HCT116 (cell line): Measurements from ENCODE around the gene MTG2. TPM values are rescaled to one million over a fixed set of nuclear protein-coding genes. Genes with fewer than 3 reads are reported as not detected.

Experiments
- ATAC-seq: fragments of 200-7000 bp; cut with Tn5 transposase; 2 replicates; pipeline ENCODE4 v1.9.1; 2020; ENCODE audit warnings: mild to moderate bottlenecking, moderate library complexity
- BruUV-seq: library from RNA; stranded (reverse); fragments of 400-500 nt; replicated peaks from 2 replicates; lab custom pipeline; 2021; lab: Mats Ljungman, UMichigan
- CTCF ChIA-PET: fragments of 300-600 bp; sonication (Branson Sonifier 250); formaldehyde crosslinking; loops from one replicate; lab custom pipeline; 2021; ENCODE audit warnings: antibody characterized with exemption; lab: Charles Lee
- POLR2A ChIA-PET: fragments of 300-600, 350-600 bp; sonication (Branson Sonifier 250); formaldehyde crosslinking; loops from one replicate; lab custom pipeline; 2021; ENCODE audit warnings: antibody characterized with exemption; lab: Charles Lee
- RAD21 ChIA-PET, 2 experiments: fragments of 300-600 bp; sonication (Branson Sonifier 250); formaldehyde crosslinking; loops; one replicate each; lab custom pipeline; 2023; ENCODE audit warnings: low total read pairs in 2 of 2; ENCODE audit not compliant: uncharacterized antibody in 2 of 2, unreplicated experiment in 2 of 2, low non-redundant PET in 1 of 2; lab: Charles Lee
- DNase-seq: peaks from one replicate; pipeline ENCODE4 v3.0.0-alpha.2; 2010; ENCODE audit warnings: low read depth, low spot score
- H2AFZ ChIP-seq: fragments of 200-600 bp; shearing (Covaris generic), sonication (generic); 2 replicates; pipeline ENCODE4 v1.6.1; 2017; ENCODE audit warnings: low read depth, mixed run types, mixed read lengths, antibody characterized with exemption, low read length; ENCODE audit not compliant: poor library complexity, severe bottlenecking
- H3K27ac ChIP-seq: 2 replicates; pipeline ENCODE4 v1.5.1; 2012; ENCODE audit warnings: low read depth, low read length
- H3K27me3 ChIP-seq: fragments of 200-600 bp; sonication (generic); 2 replicates; pipeline ENCODE4 v1.6.1; 2016; ENCODE audit warnings: mixed run types, low read length, mixed read lengths; ENCODE audit not compliant: insufficient read depth
- H3K36me3 ChIP-seq, 2 experiments: fragments of 200-500 bp in 1 of 2; fragments of 200-600 bp in 1 of 2; sonication (Bioruptor generic) in 1 of 2; sonication (generic) in 1 of 2; 2 replicates each; pipeline versions ENCODE4 v1.5.1 to v1.6.1; 2014 to 2016; ENCODE audit warnings: low read length in 2 of 2, inconsistent platforms in 1 of 2, mixed read lengths in 1 of 2, mixed run types in 1 of 2; ENCODE audit not compliant: insufficient read depth in 2 of 2, control insufficient read depth in 1 of 2
- H3K4me1 ChIP-seq, 2 experiments: fragments of 200-600 bp in 1 of 2; sonication (generic) in 1 of 2; 2 replicates each; pipeline versions ENCODE4 v1.5.1 to v1.6.1; 2012 to 2017; ENCODE audit warnings: low read length in 2 of 2, inconsistent platforms in 1 of 2, mild to moderate bottlenecking in 1 of 2, mixed read lengths in 1 of 2, mixed run types in 1 of 2, moderate library complexity in 1 of 2; ENCODE audit not compliant: insufficient read depth in 2 of 2, control insufficient read depth in 1 of 2
- H3K4me2 ChIP-seq: fragments of 200-600 bp; sonication (generic); 2 replicates; pipeline ENCODE4 v1.6.1; 2017; ENCODE audit warnings: mixed run types, low read length, mixed read lengths
- H3K4me3 ChIP-seq, 2 experiments: fragments of 200-600 bp in 1 of 2; sonication (generic) in 1 of 2; replicated peaks in 1 of 2; 2 replicates each; pipeline ENCODE4 v1.5.1; 2011 to 2016; ENCODE audit warnings: low read length in 2 of 2, control low read depth in 1 of 2, low read depth in 1 of 2, mild to moderate bottlenecking in 1 of 2, mixed read lengths in 1 of 2, mixed run types in 1 of 2
- H3K79me2 ChIP-seq: fragments of 200-600 bp; sonication (generic); 2 replicates; pipeline ENCODE4 v1.6.1; 2017; ENCODE audit warnings: mild to moderate bottlenecking, mixed run types, low read length, moderate library complexity, mixed read lengths; ENCODE audit not compliant: insufficient read depth
- H3K9ac ChIP-seq: fragments of 200-600 bp; sonication (generic); 2 replicates; pipeline ENCODE4 v1.6.1; 2016; ENCODE audit warnings: low read length, mixed read lengths
- H3K9me2 ChIP-seq: fragments of 200-600 bp; sonication (generic), shearing (Covaris generic); 2 replicates; pipeline ENCODE4 v1.6.1; 2017; ENCODE audit warnings: mixed run types, mild to moderate bottlenecking, moderate library complexity; ENCODE audit not compliant: insufficient read depth
- H3K9me3 ChIP-seq, 2 experiments: fragments of 200-500 bp in 1 of 2; fragments of 200-600 bp in 1 of 2; sonication (Bioruptor generic) in 1 of 2; sonication (generic) in 1 of 2; 2 replicates each; pipeline ENCODE4 v1.6.1; 2014 to 2017; ENCODE audit warnings: low read length in 2 of 2, mixed read lengths in 2 of 2, inconsistent platforms in 1 of 2, low read depth in 1 of 2, mild to moderate bottlenecking in 1 of 2, mixed run types in 1 of 2, moderate library complexity in 1 of 2; ENCODE audit not compliant: control insufficient read depth in 1 of 2, insufficient read depth in 1 of 2
- H4K20me1 ChIP-seq: fragments of 200-600 bp; sonication (generic), shearing (Covaris generic); 2 replicates; pipeline ENCODE4 v1.6.1; 2017; ENCODE audit warnings: mixed run types, mild to moderate bottlenecking, moderate library complexity; ENCODE audit not compliant: insufficient read depth
- EGR1 ChIP-seq: IDR thresholded peaks from 2 replicates; pipeline ENCODE4 v1.6.1; 2012; ENCODE audit warnings: low read depth
- EZH2 ChIP-seq: fragments of 200-600 bp; sonication (generic); IDR thresholded peaks from 2 replicates; pipeline ENCODE4 v1.6.1; 2017; ENCODE audit warnings: antibody characterized with exemption, mixed run types
- EZH2phosphoT487 ChIP-seq: fragments of 200-600 bp; IDR thresholded peaks from 2 replicates; pipeline ENCODE4 v1.6.1; 2018; ENCODE audit warnings: antibody characterized with exemption, borderline replicate concordance
- ZNF274 ChIP-seq: fragments of 200-500 bp; sonication (Bioruptor generic); IDR thresholded peaks from 2 replicates; pipeline ENCODE4 v1.6.1; 2014; ENCODE audit warnings: mild to moderate bottlenecking, low read depth, low read length, inconsistent platforms
- intact Hi-C: fragments of 100-400 bp; cut with micrococcal nuclease; formaldehyde crosslinking; loops from 2 replicates; pipeline ENCODE4 v1.10.0; 2022
- total RNA-seq: library from RNA; stranded (reverse); gene quantifications from one replicate; pipeline ENCODE4 v1.2.1, GENCODE V29; 2021; ENCODE audit not compliant: unreplicated experiment
- TF ChIP-seq, protein P1 (sequence below), 3 experiments: fragments of 200-600 bp in 1 of 3; sonication (generic) in 1 of 3; IDR thresholded peaks in 2 of 3; conservative IDR thresholded peaks in 1 of 3; 2 replicates each; pipeline ENCODE4 v1.5.1; 2012 to 2017; ENCODE audit warnings: low read depth in 2 of 3, low read length in 2 of 3, antibody characterized with exemption in 1 of 3, borderline replicate concordance in 1 of 3, control low read depth in 1 of 3, mild to moderate bottlenecking in 1 of 3, mixed read lengths in 1 of 3, mixed run types in 1 of 3, moderate library complexity in 1 of 3; ENCODE audit not compliant: insufficient read depth in 1 of 3
- TF ChIP-seq, protein P2 (sequence below): IDR thresholded peaks from 2 replicates; pipeline ENCODE4 v1.6.1; 2011; ENCODE audit warnings: mild to moderate bottlenecking, low read length, moderate library complexity; ENCODE audit not compliant: insufficient replicate concordance; ENCODE audit errors: extremely low read depth
- TF ChIP-seq, protein P3 (sequence below): IDR thresholded peaks from 2 replicates; pipeline ENCODE4 v1.6.1; 2012

MTG2 gene
- total RNA-seq, 1 experiment from 2014 or later: 43.3 TPM

DNA sequence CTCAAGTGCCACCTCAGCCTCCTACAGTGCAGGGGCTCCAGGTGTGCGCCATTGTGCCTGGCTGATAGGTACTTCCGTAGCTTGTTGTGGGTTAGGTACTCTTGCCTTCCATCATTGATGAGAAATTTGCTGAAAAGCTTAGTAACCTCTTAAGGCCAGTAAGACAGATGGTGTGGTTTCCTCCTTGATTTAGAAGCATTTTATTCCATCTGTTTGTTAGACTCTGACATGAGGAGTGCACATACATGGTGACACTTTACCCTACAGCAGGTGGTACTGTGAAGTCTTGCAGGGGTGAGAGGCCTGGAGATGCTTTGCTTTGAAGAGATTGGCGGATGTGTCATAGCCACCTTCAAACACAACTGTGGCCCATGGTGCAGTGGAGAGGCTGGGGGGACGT is 14.8 kb upstream of the MTG2 start:
- Histone ChIP-seq H3K4me3 (no peak overlapping the region), H4K20me1 (no peaks in the 10 kb centered on the region), H3K36me3 (peaks cover 11 to 27% of the 10 kb centered on the region in 2 experiments; a peak in 3 of 4 replicates), H3K4me1 (no peaks in the 10 kb centered on the region), H3K27me3 (no peaks in the 10 kb centered on the region), H3K9me2 (no peaks in the 10 kb centered on the region), H3K27ac (no peak overlapping the region), H3K9ac (no peak overlapping the region), H3K79me2 (no peaks in the 10 kb centered on the region), H2AFZ (no peak overlapping the region), H3K4me2 (no peak overlapping the region), H3K9me3 (no peaks in the 10 kb centered on the region)
- ChIA-PET CTCF (interaction anchor here (0.9 kb wide), 1 partner anchor 12 kb away, joined by 3 read pairs; no protein-coding TSS in a partner anchor), RAD21 (no interaction called here), POLR2A (no interaction called here)
- intact Hi-C loops: no loop called here
- ATAC-seq (no peak), DNase-seq (no peak)
- TF ChIP-seq EZH2phosphoT487 (no peak), ZNF274 (no peak), EGR1 (no peak), EZH2 (no peak)
- TF ChIP-seq, protein P1, sequence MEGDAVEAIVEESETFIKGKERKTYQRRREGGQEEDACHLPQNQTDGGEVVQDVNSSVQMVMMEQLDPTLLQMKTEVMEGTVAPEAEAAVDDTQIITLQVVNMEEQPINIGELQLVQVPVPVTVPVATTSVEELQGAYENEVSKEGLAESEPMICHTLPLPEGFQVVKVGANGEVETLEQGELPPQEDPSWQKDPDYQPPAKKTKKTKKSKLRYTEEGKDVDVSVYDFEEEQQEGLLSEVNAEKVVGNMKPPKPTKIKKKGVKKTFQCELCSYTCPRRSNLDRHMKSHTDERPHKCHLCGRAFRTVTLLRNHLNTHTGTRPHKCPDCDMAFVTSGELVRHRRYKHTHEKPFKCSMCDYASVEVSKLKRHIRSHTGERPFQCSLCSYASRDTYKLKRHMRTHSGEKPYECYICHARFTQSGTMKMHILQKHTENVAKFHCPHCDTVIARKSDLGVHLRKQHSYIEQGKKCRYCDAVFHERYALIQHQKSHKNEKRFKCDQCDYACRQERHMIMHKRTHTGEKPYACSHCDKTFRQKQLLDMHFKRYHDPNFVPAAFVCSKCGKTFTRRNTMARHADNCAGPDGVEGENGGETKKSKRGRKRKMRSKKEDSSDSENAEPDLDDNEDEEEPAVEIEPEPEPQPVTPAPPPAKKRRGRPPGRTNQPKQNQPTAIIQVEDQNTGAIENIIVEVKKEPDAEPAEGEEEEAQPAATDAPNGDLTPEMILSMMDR (IDR thresholded peaks at IDR 0.05 in 2 of 3, conservative IDR thresholded peaks at IDR 0.05 in 1 of 3; ENCODE audit: borderline replicate concordance in 1 of 3, insufficient read depth in 1 of 3, low read depth in 2 of 3, low read length in 2 of 3): no peak
- TF ChIP-seq, protein P2, sequence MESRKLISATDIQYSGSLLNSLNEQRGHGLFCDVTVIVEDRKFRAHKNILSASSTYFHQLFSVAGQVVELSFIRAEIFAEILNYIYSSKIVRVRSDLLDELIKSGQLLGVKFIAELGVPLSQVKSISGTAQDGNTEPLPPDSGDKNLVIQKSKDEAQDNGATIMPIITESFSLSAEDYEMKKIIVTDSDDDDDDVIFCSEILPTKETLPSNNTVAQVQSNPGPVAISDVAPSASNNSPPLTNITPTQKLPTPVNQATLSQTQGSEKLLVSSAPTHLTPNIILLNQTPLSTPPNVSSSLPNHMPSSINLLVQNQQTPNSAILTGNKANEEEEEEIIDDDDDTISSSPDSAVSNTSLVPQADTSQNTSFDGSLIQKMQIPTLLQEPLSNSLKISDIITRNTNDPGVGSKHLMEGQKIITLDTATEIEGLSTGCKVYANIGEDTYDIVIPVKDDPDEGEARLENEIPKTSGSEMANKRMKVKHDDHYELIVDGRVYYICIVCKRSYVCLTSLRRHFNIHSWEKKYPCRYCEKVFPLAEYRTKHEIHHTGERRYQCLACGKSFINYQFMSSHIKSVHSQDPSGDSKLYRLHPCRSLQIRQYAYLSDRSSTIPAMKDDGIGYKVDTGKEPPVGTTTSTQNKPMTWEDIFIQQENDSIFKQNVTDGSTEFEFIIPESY: no peak
- TF ChIP-seq, protein P3, sequence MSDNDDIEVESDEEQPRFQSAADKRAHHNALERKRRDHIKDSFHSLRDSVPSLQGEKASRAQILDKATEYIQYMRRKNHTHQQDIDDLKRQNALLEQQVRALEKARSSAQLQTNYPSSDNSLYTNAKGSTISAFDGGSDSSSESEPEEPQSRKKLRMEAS: no peak
- BruUV-seq: no TSS peak
